HepG2 (cell line): ENCODE results near the gene LASP1. TPM values are rescaled to one million over a fixed set of nuclear protein-coding genes. Genes with fewer than 3 reads are reported as not detected.

Source experiments
- ATAC-seq: fragments of 200-7000 bp; cut with Tn5 transposase; 3 replicates; pipeline ENCODE4 v1.9.1; 2020; ENCODE audit warnings: mild to moderate bottlenecking, moderate library complexity
- BruUV-seq: library from RNA; stranded (reverse); fragments of 400-500 nt; replicated peaks from 2 replicates; lab custom pipeline; 2021; lab: Mats Ljungman, UMichigan
- CTCF ChIA-PET: fragments of 300-600 bp; formaldehyde crosslinking; extraction: SDS; loops from one replicate; lab custom pipeline; 2021; ENCODE audit warnings: low total read pairs, inconsistent platforms, low intra/inter-chr PET ratio; lab: Yijun Ruan, JAX
- POLR2A ChIA-PET: fragments of 350-600 bp; sonication (Branson Sonifier 250); formaldehyde crosslinking; loops from one replicate; lab custom pipeline; 2020; ENCODE audit warnings: antibody characterized with exemption, inconsistent platforms; lab: Yijun Ruan, JAX
- DNase-seq: peaks from one replicate; pipeline ENCODE4 v3.0.0-alpha.2; 2015; ENCODE audit warnings: low spot score
- FAIRE-seq: peaks from 3 replicates; lab custom pipeline; 2011; peaks lifted over from hg19 to GRCh38; lab: Jason Lieb, UNC
- H2AFZ ChIP-seq: one replicate; pipeline ENCODE4 v1.6.1; 2011; ENCODE audit warnings: low read length, inconsistent platforms
- H3K27ac ChIP-seq: fragments of 300-600 bp; 3 replicates; pipeline ENCODE4 v1.8.0; 2011; ENCODE audit warnings: mixed run types, mild to moderate bottlenecking, mixed read lengths, low read length, inconsistent platforms; ENCODE audit not compliant: insufficient read depth; ENCODE audit errors: extremely low read length
- H3K27me3 ChIP-seq, 2 experiments: fragments of 200-600 bp in 1 of 2; 2 replicates in 1 of 2; 3 replicates in 1 of 2; pipeline versions ENCODE4 v1.6.0 to v1.8.0; 2011; ENCODE audit warnings: low read length in 2 of 2, mild to moderate bottlenecking in 2 of 2, moderate library complexity in 2 of 2, inconsistent platforms in 1 of 2; ENCODE audit not compliant: insufficient read depth in 2 of 2, control insufficient read depth in 1 of 2
- H3K36me3 ChIP-seq, 2 experiments: fragments of 200-600 bp in 1 of 2; replicated peaks in 1 of 2; 2 replicates in 1 of 2; 3 replicates in 1 of 2; pipeline versions ENCODE4 v1.5.1 to v1.8.0; 2011; ENCODE audit warnings: low read length in 2 of 2, inconsistent platforms in 1 of 2; ENCODE audit not compliant: insufficient read depth in 2 of 2, control insufficient read depth in 1 of 2
- H3K4me1 ChIP-seq: 2 replicates; pipeline ENCODE4 v1.5.1; 2012; ENCODE audit warnings: low read length, inconsistent platforms; ENCODE audit not compliant: insufficient read depth
- H3K4me2 ChIP-seq: 2 replicates; pipeline ENCODE4 v1.6.0; 2011; ENCODE audit warnings: low read depth, low read length, inconsistent platforms
- H3K4me3 ChIP-seq, 3 experiments: fragments of 200-600 bp in 1 of 3; sonication (generic), shearing (Covaris generic) in 1 of 3; replicated peaks in 1 of 3; 2 replicates each; pipeline ENCODE4 v1.5.1; 2011 to 2016; ENCODE audit warnings: low read length in 3 of 3, inconsistent platforms in 2 of 3, low read depth in 2 of 3, mild to moderate bottlenecking in 2 of 3, control low read depth in 1 of 3, mixed read lengths in 1 of 3; ENCODE audit not compliant: insufficient read depth in 1 of 3
- H3K79me2 ChIP-seq: one replicate; pipeline ENCODE4 v1.6.1; 2011; ENCODE audit warnings: low read length, inconsistent platforms; ENCODE audit not compliant: insufficient read depth
- H3K9ac ChIP-seq: 2 replicates; pipeline ENCODE4 v1.6.0; 2011; ENCODE audit warnings: mild to moderate bottlenecking, low read depth, low read length, inconsistent platforms; ENCODE audit not compliant: insufficient read depth
- H3K9me3 ChIP-seq: 2 replicates; pipeline ENCODE4 v1.5.1; 2012; ENCODE audit warnings: mild to moderate bottlenecking, low read length
- H4K20me1 ChIP-seq: 2 replicates; pipeline ENCODE4 v1.6.0; 2011; ENCODE audit warnings: inconsistent platforms, mild to moderate bottlenecking, low read length, moderate library complexity; ENCODE audit not compliant: insufficient read depth
- AGO2 ChIP-seq: fragments of 200-400 bp; formaldehyde crosslinking; optimal IDR thresholded peaks from 2 replicates; pipeline ENCODE3; 2017; ENCODE audit warnings: mild to moderate bottlenecking, low read depth, low read length, moderate library complexity
- ARID2 ChIP-seq: sonication (generic); formaldehyde crosslinking; IDR thresholded peaks from 2 replicates; pipeline ENCODE4 v1.8.1; 2022; ENCODE audit warnings: mild to moderate bottlenecking, missing genetic modification reagents, borderline replicate concordance
- CTCF ChIP-seq: sonication (generic); formaldehyde crosslinking; IDR thresholded peaks from 2 replicates; pipeline ENCODE4 v1.5.0; 2020; ENCODE audit warnings: mild to moderate bottlenecking, missing genetic modification reagents, moderate library complexity
- HDAC6 ChIP-seq: fragments of 200-600 bp; sonication (generic); IDR thresholded peaks from 2 replicates; pipeline ENCODE4 v1.7.0; 2017; ENCODE audit warnings: mild to moderate bottlenecking, antibody characterized with exemption, low read length, low read depth
- HNRNPLL ChIP-seq: fragments of 200-400 bp; formaldehyde crosslinking; IDR thresholded peaks from 2 replicates; pipeline ENCODE4 v1.6.1; 2017; ENCODE audit warnings: mild to moderate bottlenecking, low read depth, low read length; ENCODE audit not compliant: poor library complexity, severe bottlenecking
- WGBS: methylation state at CpG from one replicate; pipeline ENCODE4 v1.1.6; 2017; ENCODE audit warnings: low lambda C conversion rate; 5-methylcytosine and 5-hydroxymethylcytosine counted together
- in situ Hi-C: cut with HindIII; loops from 2 replicates; pipeline ENCODE4 v1.10.0; 2017; ENCODE audit warnings: low pct_unique_long_range_greater_than_20kb; ENCODE audit not compliant: extremely low pct_ligation_motif_present
- intact Hi-C: fragments of 100-400 bp; cut with micrococcal nuclease; formaldehyde crosslinking; loops from one replicate; pipeline ENCODE4 v1.10.0; 2022; ENCODE audit not compliant: unreplicated experiment
- polyA plus RNA-seq, 8 experiments: library from polyadenylated mRNA; depleted of rRNA in 3 of 8; stranded (reverse) in 7 of 8; unstranded in 1 of 8; fragments of >200 nt; fragmentation: Illumina TruSeq in 4 of 8; extraction: Trizol in 4 of 8; gene quantifications; 2 replicates each; pipeline versions ENCODE4 v1.2.1 to v1.2.3, GENCODE V29; 2011 to 2016; ENCODE audit warnings: low read depth in 4 of 8, missing spikeins in 1 of 8, mixed read lengths in 1 of 8; ENCODE audit not compliant: insufficient read depth in 1 of 8
- total RNA-seq, 5 experiments: library from RNA; depleted of rRNA; stranded (reverse); fragments of >200 nt; fragmentation: Illumina TruSeq; extraction: Trizol; gene quantifications; 2 replicates each; pipeline ENCODE4 v1.2.3, GENCODE V29; 2016; ENCODE audit warnings: low read depth in 1 of 5
- TF ChIP-seq, protein P1 (sequence below): sonication (generic); formaldehyde crosslinking; IDR thresholded peaks from 2 replicates; pipeline ENCODE4 v1.5.1; 2020; ENCODE audit warnings: mild to moderate bottlenecking, missing genetic modification reagents, moderate library complexity
- TF ChIP-seq, protein P2 (sequence below): sonication (generic); formaldehyde crosslinking; IDR thresholded peaks from 2 replicates; pipeline ENCODE4 v1.4.0; 2020; ENCODE audit warnings: missing genetic modification reagents

The LASP1 gene
- total and polyA plus RNA-seq, 2 of the 13 experiments (the other 11 are each of a cell fraction or from before 2014, with no cell fraction given): 70.1 to 97.0 TPM

GRCh38 chr17:38907930-38908675 is 38.2 kb downstream of the LASP1 start:
- ChIA-PET POLR2A (interaction anchor here (1.0 to 2.2 kb wide), 2 partner anchors 35 to 37 kb away, joined by 3 to 5 read pairs; no protein-coding TSS in a partner anchor), CTCF (no interaction called here)
- ATAC-seq (peak; percentile 32), FAIRE-seq (no peak), DNase-seq (no peak)
- Histone ChIP-seq H3K9me3 (no peaks in the 10 kb centered on the region), H3K9ac (no peak overlapping the region), H3K4me2 (no peak overlapping the region), H3K79me2 (peaks cover 3% of the 10 kb centered on the region), H3K36me3 (peaks cover 38 to 78% of the 10 kb centered on the region in 2 experiments), H4K20me1 (peaks cover 11% of the 10 kb centered on the region), H3K27me3 (no peaks in the 10 kb centered on the region), H2AFZ (no peak overlapping the region), H3K27ac (no peak overlapping the region), H3K4me1 (peaks cover 3% of the 10 kb centered on the region; the same call in 1 of the 2 replicates), H3K4me3 (no peak overlapping the region)
- WGBS: 93% methylated on average over 6 of the region's 15 CpGs
- no TSS peak for BruUV-seq
- TF ChIP-seq HDAC6 (no peak), AGO2 (peak; percentile 76), HNRNPLL (peak; percentile 21), CTCF (CRISPR knock-in tag) (peak; percentile 26), ARID2 (CRISPR knock-in tag) (no peak)
- TF ChIP-seq, protein P1, sequence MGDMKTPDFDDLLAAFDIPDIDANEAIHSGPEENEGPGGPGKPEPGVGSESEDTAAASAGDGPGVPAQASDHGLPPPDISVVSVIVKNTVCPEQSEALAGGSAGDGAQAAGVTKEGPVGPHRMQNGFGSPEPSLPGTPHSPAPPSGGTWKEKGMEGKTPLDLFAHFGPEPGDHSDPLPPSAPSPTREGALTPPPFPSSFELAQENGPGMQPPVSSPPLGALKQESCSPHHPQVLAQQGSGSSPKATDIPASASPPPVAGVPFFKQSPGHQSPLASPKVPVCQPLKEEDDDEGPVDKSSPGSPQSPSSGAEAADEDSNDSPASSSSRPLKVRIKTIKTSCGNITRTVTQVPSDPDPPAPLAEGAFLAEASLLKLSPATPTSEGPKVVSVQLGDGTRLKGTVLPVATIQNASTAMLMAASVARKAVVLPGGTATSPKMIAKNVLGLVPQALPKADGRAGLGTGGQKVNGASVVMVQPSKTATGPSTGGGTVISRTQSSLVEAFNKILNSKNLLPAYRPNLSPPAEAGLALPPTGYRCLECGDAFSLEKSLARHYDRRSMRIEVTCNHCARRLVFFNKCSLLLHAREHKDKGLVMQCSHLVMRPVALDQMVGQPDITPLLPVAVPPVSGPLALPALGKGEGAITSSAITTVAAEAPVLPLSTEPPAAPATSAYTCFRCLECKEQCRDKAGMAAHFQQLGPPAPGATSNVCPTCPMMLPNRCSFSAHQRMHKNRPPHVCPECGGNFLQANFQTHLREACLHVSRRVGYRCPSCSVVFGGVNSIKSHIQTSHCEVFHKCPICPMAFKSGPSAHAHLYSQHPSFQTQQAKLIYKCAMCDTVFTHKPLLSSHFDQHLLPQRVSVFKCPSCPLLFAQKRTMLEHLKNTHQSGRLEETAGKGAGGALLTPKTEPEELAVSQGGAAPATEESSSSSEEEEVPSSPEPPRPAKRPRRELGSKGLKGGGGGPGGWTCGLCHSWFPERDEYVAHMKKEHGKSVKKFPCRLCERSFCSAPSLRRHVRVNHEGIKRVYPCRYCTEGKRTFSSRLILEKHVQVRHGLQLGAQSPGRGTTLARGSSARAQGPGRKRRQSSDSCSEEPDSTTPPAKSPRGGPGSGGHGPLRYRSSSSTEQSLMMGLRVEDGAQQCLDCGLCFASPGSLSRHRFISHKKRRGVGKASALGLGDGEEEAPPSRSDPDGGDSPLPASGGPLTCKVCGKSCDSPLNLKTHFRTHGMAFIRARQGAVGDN (CRISPR knock-in tag): peak; percentile 28
- TF ChIP-seq, protein P2, sequence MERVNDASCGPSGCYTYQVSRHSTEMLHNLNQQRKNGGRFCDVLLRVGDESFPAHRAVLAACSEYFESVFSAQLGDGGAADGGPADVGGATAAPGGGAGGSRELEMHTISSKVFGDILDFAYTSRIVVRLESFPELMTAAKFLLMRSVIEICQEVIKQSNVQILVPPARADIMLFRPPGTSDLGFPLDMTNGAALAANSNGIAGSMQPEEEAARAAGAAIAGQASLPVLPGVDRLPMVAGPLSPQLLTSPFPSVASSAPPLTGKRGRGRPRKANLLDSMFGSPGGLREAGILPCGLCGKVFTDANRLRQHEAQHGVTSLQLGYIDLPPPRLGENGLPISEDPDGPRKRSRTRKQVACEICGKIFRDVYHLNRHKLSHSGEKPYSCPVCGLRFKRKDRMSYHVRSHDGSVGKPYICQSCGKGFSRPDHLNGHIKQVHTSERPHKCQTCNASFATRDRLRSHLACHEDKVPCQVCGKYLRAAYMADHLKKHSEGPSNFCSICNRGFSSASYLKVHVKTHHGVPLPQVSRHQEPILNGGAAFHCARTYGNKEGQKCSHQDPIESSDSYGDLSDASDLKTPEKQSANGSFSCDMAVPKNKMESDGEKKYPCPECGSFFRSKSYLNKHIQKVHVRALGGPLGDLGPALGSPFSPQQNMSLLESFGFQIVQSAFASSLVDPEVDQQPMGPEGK: 0 out of 2 replicates have a peak, but pooled peaks have one; percentile 13
- in situ Hi-C loops: no loop called here
- intact Hi-C loops: no loop called here
